ENCODE data around the gene SERPINB8. TPM values are rescaled to one million over a fixed set of nuclear protein-coding genes. Genes with fewer than 3 reads are reported as not detected.

The SERPINB8 gene
- total RNA-seq, 2 donors from 2014 or later, result 2.0 to 5.3 TPM

DNA sequence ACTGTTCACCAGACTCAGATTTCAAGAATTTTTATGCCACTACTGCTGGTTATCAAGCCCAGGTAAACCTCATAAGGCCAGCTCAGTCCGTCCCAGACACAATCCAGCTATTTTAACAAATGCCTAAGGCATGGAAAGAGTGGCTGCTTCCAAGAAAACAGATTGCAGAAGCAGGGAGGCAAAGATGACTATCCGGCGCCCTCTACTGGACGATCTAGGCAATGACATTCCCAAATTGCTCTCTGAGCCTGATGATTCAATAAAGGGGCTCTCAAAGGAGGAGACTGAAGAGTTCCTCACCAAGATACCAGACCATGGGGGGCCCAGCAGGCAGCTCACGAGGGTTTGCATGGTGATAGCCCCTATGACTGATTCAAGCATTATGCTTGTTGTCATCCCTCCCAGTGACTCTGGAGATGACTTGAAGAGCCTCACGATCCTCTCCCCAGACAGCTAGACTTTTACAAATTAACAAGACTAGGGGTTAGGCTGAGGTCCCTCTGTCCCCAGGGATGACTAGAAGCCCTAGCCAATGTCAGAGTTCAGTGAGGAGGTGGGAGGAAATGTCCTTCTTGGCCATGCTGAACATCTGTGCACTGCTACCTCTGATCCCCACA is 25.0 kb downstream of the SERPINB8 start:
- H3K4me3 ChIP-seq, result no peak overlapping the region
- no peaks in the 10 kb centered on the region for H3K27me3 ChIP-seq (replicated peaks; ENCODE audit: insufficient read depth)
- intact Hi-C loops (cut with DNase I), result loop anchor here (5.0 kb wide), 1 partner anchor 33 kb away; no protein-coding TSS in a partner anchor
- TF ChIP-seq, protein P1, sequence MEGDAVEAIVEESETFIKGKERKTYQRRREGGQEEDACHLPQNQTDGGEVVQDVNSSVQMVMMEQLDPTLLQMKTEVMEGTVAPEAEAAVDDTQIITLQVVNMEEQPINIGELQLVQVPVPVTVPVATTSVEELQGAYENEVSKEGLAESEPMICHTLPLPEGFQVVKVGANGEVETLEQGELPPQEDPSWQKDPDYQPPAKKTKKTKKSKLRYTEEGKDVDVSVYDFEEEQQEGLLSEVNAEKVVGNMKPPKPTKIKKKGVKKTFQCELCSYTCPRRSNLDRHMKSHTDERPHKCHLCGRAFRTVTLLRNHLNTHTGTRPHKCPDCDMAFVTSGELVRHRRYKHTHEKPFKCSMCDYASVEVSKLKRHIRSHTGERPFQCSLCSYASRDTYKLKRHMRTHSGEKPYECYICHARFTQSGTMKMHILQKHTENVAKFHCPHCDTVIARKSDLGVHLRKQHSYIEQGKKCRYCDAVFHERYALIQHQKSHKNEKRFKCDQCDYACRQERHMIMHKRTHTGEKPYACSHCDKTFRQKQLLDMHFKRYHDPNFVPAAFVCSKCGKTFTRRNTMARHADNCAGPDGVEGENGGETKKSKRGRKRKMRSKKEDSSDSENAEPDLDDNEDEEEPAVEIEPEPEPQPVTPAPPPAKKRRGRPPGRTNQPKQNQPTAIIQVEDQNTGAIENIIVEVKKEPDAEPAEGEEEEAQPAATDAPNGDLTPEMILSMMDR (IDR thresholded peaks at IDR 0.05), result peak; percentile 64 to 76 (median 73)
- no peak for TF ChIP-seq POLR2A (IDR thresholded peaks at IDR 0.05)
- H3K4me1 ChIP-seq (replicated peaks), result no peaks in the 10 kb centered on the region
- 18% methylated on average over 6 of the region's 6 CpGs for WGBS
- H3K36me3 ChIP-seq, result no peaks in the 10 kb centered on the region
- H3K9me3 ChIP-seq, result no peaks in the 10 kb centered on the region
- H3K27ac ChIP-seq, result no peak overlapping the region
- DNase-seq (ENCODE audit: low spot score), result no peak

DNA sequence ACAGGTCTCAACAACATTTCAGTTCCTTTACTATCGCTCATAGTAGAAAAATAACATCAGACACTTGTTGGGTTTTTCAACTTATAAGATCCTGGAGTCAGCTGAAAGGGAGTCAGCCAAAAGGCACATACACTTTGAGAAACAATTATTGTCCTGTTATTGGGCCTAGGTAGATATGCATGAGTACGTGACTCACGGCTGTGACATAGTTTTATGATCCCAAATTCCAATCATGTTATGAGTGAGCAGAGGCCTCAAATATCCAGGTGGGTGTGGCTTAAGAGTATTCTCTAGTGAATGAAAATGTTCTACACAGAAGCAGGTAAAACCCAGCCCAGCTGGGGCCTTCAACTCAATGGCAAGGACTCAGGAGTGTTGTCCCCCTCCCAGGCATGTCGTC is 27.2 kb downstream of the SERPINB8 start:
- DNase-seq (ENCODE audit: low spot score), result no peak
- no peak overlapping the region for H3K4me3 ChIP-seq
- no peaks in the 10 kb centered on the region for H3K9me3 ChIP-seq
- TF ChIP-seq, protein P1 (IDR thresholded peaks at IDR 0.05), result no peak
- H3K36me3 ChIP-seq, result no peaks in the 10 kb centered on the region
- intact Hi-C loops (cut with DNase I), result loop anchor here (5.0 kb wide), 1 partner anchor 35 kb away; no protein-coding TSS in a partner anchor
- 79% methylated on average over 4 of the region's 4 CpGs for WGBS
- H3K27me3 ChIP-seq (replicated peaks; ENCODE audit: insufficient read depth), result no peaks in the 10 kb centered on the region
- no peaks in the 10 kb centered on the region for H3K4me1 ChIP-seq (replicated peaks)
- no peak overlapping the region for H3K27ac ChIP-seq

DNA sequence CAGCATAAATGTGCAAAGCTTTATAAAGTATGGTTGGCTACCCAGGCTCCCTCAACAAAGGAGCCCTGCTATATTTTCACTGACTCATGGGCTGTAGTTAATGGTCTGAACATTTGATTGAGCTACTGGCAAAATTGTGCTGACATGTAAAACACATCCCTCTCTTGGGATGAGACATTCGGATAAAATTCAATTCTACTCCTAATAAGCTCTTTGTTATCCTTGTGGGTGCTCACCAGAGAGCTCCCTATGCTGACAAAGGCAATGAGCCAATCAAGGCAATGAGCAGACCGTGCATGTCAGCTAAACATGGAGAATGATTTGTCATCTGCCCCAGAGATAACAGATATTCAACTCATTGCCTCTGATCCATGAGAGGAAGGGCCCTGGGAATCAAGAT is 27.7 kb downstream of the SERPINB8 start:
- WGBS, result 80% methylated on average over 2 of the region's 2 CpGs
- TF ChIP-seq, protein P1 (IDR thresholded peaks at IDR 0.05), result no peak
- no peak for TF ChIP-seq POLR2A (IDR thresholded peaks at IDR 0.05)
- no peak for TF ChIP-seq POLR2AphosphoS5 (IDR thresholded peaks at IDR 0.05)
- intact Hi-C loops (cut with DNase I), result loop anchor here (5.0 kb wide), 1 partner anchor 35 kb away; no protein-coding TSS in a partner anchor
- Histone ChIP-seq H3K27me3 (replicated peaks; ENCODE audit: insufficient read depth) (no peaks in the 10 kb centered on the region), H3K9me3 (no peaks in the 10 kb centered on the region), H3K27ac (no peak overlapping the region), H3K4me1 (replicated peaks) (no peaks in the 10 kb centered on the region), H3K4me3 (no peak overlapping the region), H3K36me3 (no peaks in the 10 kb centered on the region)
- no peak for DNase-seq (ENCODE audit: low spot score)

DNA sequence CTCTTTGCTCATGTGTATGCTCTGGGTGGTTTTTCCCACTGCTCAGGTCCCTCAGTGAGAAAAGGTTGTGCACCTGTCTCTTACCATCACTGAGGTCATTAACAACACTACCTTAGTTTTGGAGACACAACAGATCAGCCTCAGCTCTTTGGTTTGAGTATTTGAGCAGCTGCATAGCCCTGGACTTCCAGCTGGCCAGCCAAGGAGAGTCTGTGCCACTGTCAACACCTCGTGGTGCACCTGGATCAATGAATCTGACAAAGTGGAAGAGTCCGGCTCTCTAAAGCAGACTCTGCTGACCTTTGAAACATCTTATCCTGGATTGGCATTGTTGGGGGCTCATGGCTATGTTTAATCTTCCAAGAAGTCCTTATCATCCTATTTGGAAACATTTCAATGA is 30.0 kb downstream of the SERPINB8 start:
- TF ChIP-seq POLR2A (IDR thresholded peaks at IDR 0.05) (no peak), POLR2AphosphoS5 (IDR thresholded peaks at IDR 0.05) (no peak)
- TF ChIP-seq, protein P1 (IDR thresholded peaks at IDR 0.05), result no peak
- H3K9me3 ChIP-seq, result no peaks in the 10 kb centered on the region
- H3K4me1 ChIP-seq (replicated peaks), result no peaks in the 10 kb centered on the region
- 89% methylated on average over 2 of the region's 2 CpGs for whole genome bisulfite sequencing
- intact Hi-C loops (cut with DNase I), result loop anchor here (5.0 kb wide), 1 partner anchor 38 kb away; no protein-coding TSS in a partner anchor
- H3K36me3 ChIP-seq, result no peaks in the 10 kb centered on the region
- H3K27me3 ChIP-seq (replicated peaks; ENCODE audit: insufficient read depth), result no peaks in the 10 kb centered on the region
- no peak overlapping the region for H3K27ac ChIP-seq
- H3K4me3 ChIP-seq, result no peak overlapping the region
- no peak for DNase-seq (ENCODE audit: low spot score)

DNA sequence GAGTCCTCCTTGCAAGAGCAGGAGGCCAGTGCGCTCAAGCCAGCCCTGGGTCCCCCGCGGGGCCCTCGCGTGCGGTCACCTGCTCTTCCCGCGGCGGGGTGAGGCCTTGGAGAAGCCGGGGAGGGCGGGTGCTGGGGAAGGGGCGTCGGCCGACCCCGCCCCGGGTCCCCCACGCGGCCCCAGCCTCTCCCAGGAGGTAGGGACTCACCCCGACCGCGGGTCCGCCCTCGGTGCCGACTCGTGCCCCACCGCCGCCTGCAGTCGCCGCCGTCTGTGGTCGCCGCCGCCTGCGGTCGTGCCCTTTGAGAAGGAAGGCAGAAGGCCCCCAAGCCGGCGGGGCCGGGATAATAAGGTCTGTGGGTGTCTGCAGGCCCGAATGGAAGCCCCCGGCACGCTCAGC is 32.7 kb downstream of the SERPINB8 start:
- DNase-seq (ENCODE audit: low spot score), result no peak
- no peak overlapping the region for H3K4me3 ChIP-seq
- no peaks in the 10 kb centered on the region for H3K36me3 ChIP-seq
- no peak overlapping the region for H3K27ac ChIP-seq
- H3K4me1 ChIP-seq (replicated peaks), result no peaks in the 10 kb centered on the region
- H3K9me3 ChIP-seq, result no peaks in the 10 kb centered on the region
- no peaks in the 10 kb centered on the region for H3K27me3 ChIP-seq (replicated peaks; ENCODE audit: insufficient read depth)
- intact Hi-C loops (cut with DNase I), result no loop called here
- TF ChIP-seq, protein P1 (IDR thresholded peaks at IDR 0.05), result no peak
- TF ChIP-seq POLR2A (IDR thresholded peaks at IDR 0.05), result no peak
- TF ChIP-seq POLR2AphosphoS5 (IDR thresholded peaks at IDR 0.05), result no peak
- 65% methylated on average over 33 of the region's 41 CpGs for WGBS
